ENCODE measurements around the gene TSFM. TPM values are rescaled to one million over a fixed set of nuclear protein-coding genes. Genes with fewer than 3 reads are reported as not detected.

Gene TSFM
- total and polyA plus RNA-seq, 2 of the 4 experiments (the other 2 are of a cell fraction), result 11.5 to 14.0 TPM

- H3K14ac ChIP-seq (replicated peaks; ENCODE audit: low read depth, low read length), result no peak overlapping the region
- CTCF ChIA-PET, result no interaction called here
- DNase-seq (no peak), ATAC-seq (ENCODE audit: low read depth) (no peak)
- peaks cover 7% of the 10 kb centered on the region for H3K4me1 ChIP-seq (ENCODE audit: control insufficient read depth, insufficient read depth, low read length)
- H3K18ac ChIP-seq (ENCODE audit: low read depth, low read length), result no peak overlapping the region
- in situ Hi-C loops (cut with MboI; ENCODE audit: low sequenced_read_pairs) (no loop called here), dilution Hi-C loops (cut with HindIII; ENCODE audit: low sequenced_read_pairs, unreplicated experiment) (no loop called here), intact Hi-C loops (cut with micrococcal nuclease) (no loop called here)
- WGBS, 2 experiments (ENCODE audit: extremely low coverage in 2 of 2, insufficient read length in 1 of 2), result no CpG with 5 or more reads among the region's 34 CpGs
- POLR2A ChIA-PET (ENCODE audit: unreplicated experiment), result no interaction called here
- no peak overlapping the region for H2AK5ac ChIP-seq (ENCODE audit: low read depth, low read length)
- BruUV-seq (replicated peaks), result no TSS peak
- H4K91ac ChIP-seq (ENCODE audit: insufficient read depth, low read depth, low read length), result no peak overlapping the region
- H2AFZ ChIP-seq (replicated peaks; ENCODE audit: low read length, poor library complexity), result peak overlapping the region; percentile 85
- H3K9me1 ChIP-seq (ENCODE audit: insufficient read depth, low read length), result peaks cover 15% of the 10 kb centered on the region
- H3K27ac ChIP-seq (ENCODE audit: insufficient read depth, low read length), result no peak overlapping the region
- no peak overlapping the region for H2BK5ac ChIP-seq (ENCODE audit: low read depth, low read length, poor library complexity, severe bottlenecking)
- no peak for TF ChIP-seq BHLHE40 (IDR thresholded peaks at IDR 0.05; ENCODE audit: low read depth, low read length)
- no peak for TF ChIP-seq MXI1 (IDR thresholded peaks at IDR 0.05; ENCODE audit: borderline replicate concordance, low read depth, low read length)
- TF ChIP-seq CTCF (conservative IDR thresholded peaks at IDR 0.05; ENCODE audit: low read depth, low read length), result no peak
- TF ChIP-seq, protein P1, sequence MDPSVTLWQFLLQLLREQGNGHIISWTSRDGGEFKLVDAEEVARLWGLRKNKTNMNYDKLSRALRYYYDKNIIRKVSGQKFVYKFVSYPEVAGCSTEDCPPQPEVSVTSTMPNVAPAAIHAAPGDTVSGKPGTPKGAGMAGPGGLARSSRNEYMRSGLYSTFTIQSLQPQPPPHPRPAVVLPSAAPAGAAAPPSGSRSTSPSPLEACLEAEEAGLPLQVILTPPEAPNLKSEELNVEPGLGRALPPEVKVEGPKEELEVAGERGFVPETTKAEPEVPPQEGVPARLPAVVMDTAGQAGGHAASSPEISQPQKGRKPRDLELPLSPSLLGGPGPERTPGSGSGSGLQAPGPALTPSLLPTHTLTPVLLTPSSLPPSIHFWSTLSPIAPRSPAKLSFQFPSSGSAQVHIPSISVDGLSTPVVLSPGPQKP (IDR thresholded peaks at IDR 0.05; ENCODE audit: borderline replicate concordance, low read depth, low read length), result no peak
- no peak for TF ChIP-seq RFX5 (IDR thresholded peaks at IDR 0.05; ENCODE audit: low read depth, low read length)
- TF ChIP-seq CHD1 (IDR thresholded peaks at IDR 0.05; ENCODE audit: low read depth, low read length), result no peak
- TF ChIP-seq USF2 (IDR thresholded peaks at IDR 0.05; ENCODE audit: low read depth, low read length), result no peak
- TF ChIP-seq MAZ (IDR thresholded peaks at IDR 0.05; ENCODE audit: borderline replicate concordance, low read depth, low read length), result no peak
- no peak for TF ChIP-seq SMC3 (IDR thresholded peaks at IDR 0.05; ENCODE audit: low read depth, low read length)
- TF ChIP-seq RAD21 (IDR thresholded peaks at IDR 0.05; ENCODE audit: low read length), result no peak
- TF ChIP-seq RCOR1 (IDR thresholded peaks at IDR 0.05; ENCODE audit: insufficient replicate concordance, low read length), result no peak
- TF ChIP-seq MAFK (IDR thresholded peaks at IDR 0.05; ENCODE audit: low read depth, low read length), result no peak
- TF ChIP-seq POLR2A (IDR thresholded peaks at IDR 0.05; ENCODE audit: low read depth, low read length), result no peak
- no peak overlapping the region for H2AK9ac ChIP-seq (replicated peaks; ENCODE audit: low read depth, low read length, poor library complexity)
- H2BK120ac ChIP-seq (ENCODE audit: low read depth, low read length), result no peak overlapping the region
- peak overlapping the region; percentile 59 for H3K4me3 ChIP-seq (ENCODE audit: insufficient read depth, low read depth, low read length)
- H3K27me3 ChIP-seq (ENCODE audit: control insufficient read depth, insufficient read depth, low read length), result peaks cover 10% of the 10 kb centered on the region
- peak overlapping the region; percentile 42 for H3K9ac ChIP-seq (ENCODE audit: low read depth, low read length)
- H2BK20ac ChIP-seq (ENCODE audit: low read depth, low read length), result no peak overlapping the region
- H3K36me3 ChIP-seq (ENCODE audit: control insufficient read depth, insufficient read depth, low read length), result peaks cover 19% of the 10 kb centered on the region
- peaks cover 7% of the 10 kb centered on the region; the same call in 1 of the 2 replicates for H4K20me1 ChIP-seq (ENCODE audit: insufficient read depth, low read length)
- H4K8ac ChIP-seq (ENCODE audit: low read depth in 2 of 2, low read length in 2 of 2), result no peak overlapping the region
- H3K23ac ChIP-seq (ENCODE audit: low read depth, low read length), result no peak overlapping the region
- no peaks in the 10 kb centered on the region for H3K9me3 ChIP-seq (ENCODE audit: control insufficient read depth, insufficient read depth, low read length)
- H3K56ac ChIP-seq (ENCODE audit: extremely low read depth, insufficient read depth, low read length), result no peak overlapping the region
- peaks cover 15 to 24% of the 10 kb centered on the region in 2 experiments; a peak in 3 of 4 replicates for H3K79me1 ChIP-seq (ENCODE audit: low read depth in 1 of 2, low read length in 2 of 2)
- H3K4me2 ChIP-seq (ENCODE audit: low read depth, low read length), result no peak overlapping the region
- H2BK15ac ChIP-seq (ENCODE audit: low read depth, low read length), result no peak overlapping the region
- no peak overlapping the region for H3K4ac ChIP-seq (ENCODE audit: low read depth, low read length)
- H4K5ac ChIP-seq (ENCODE audit: low read depth, low read length), result no peak overlapping the region
These were observed 27.5 kb upstream of the TSFM start for GRCh38 chr12:57755194-57755453.
